HepG2 (cell line): Measurements from ENCODE around the gene CRIP1. TPM values are rescaled to one million over a fixed set of nuclear protein-coding genes. Genes with fewer than 3 reads are reported as not detected.

ENCODE experiments used
- CCAR2 ChIP-seq: fragments of 200-400 bp; formaldehyde crosslinking; optimal IDR thresholded peaks from 2 replicates; pipeline ENCODE3; 2018; ENCODE audit warnings: low read depth, mild to moderate bottlenecking, low read length, moderate library complexity
- CREB3 ChIP-seq: sonication (generic); formaldehyde crosslinking; IDR thresholded peaks from 2 replicates; pipeline ENCODE4 v1.5.0; 2020; ENCODE audit warnings: missing genetic modification reagents
- CREBL2 ChIP-seq: sonication (generic); formaldehyde crosslinking; IDR thresholded peaks from 2 replicates; pipeline ENCODE4 v1.8.1; 2023; ENCODE audit warnings: missing genetic modification reagents, mild to moderate bottlenecking, borderline replicate concordance
- FOXJ3 ChIP-seq: sonication (generic); formaldehyde crosslinking; IDR thresholded peaks from 2 replicates; pipeline ENCODE4 v1.4.0; 2020; ENCODE audit warnings: missing genetic modification reagents, mild to moderate bottlenecking, borderline replicate concordance
- HOXD1 ChIP-seq: sonication (generic); formaldehyde crosslinking; IDR thresholded peaks from 2 replicates; pipeline ENCODE4 v1.5.0; 2020; ENCODE audit warnings: missing genetic modification reagents
- MBD4 ChIP-seq: IDR thresholded peaks from 2 replicates; pipeline ENCODE4 v1.6.1; 2012; ENCODE audit warnings: low read length, inconsistent platforms, borderline replicate concordance
- NBN ChIP-seq: fragments of 450-650 bp; conservative IDR thresholded peaks from 2 replicates; pipeline ENCODE4 v1.6.1; 2017
- NR2F1 ChIP-seq, 2 experiments: fragments of 450-650 bp in 1 of 2; formaldehyde crosslinking in 1 of 2; IDR thresholded peaks; 2 replicates each; pipeline versions ENCODE4 v1.5.0 to v1.6.1; 2016 to 2020; ENCODE audit warnings: mild to moderate bottlenecking in 1 of 2, missing compliant biosample characterization in 1 of 2, missing genetic modification reagents in 1 of 2, moderate library complexity in 1 of 2
- PITX1 ChIP-seq: sonication (generic); formaldehyde crosslinking; IDR thresholded peaks from 2 replicates; pipeline ENCODE4 v1.5.1; 2020; ENCODE audit warnings: mild to moderate bottlenecking, missing genetic modification reagents
- PRMT3 ChIP-seq: sonication (generic); formaldehyde crosslinking; IDR thresholded peaks from 2 replicates; pipeline ENCODE4 v1.8.1; 2022; ENCODE audit warnings: low read depth, mild to moderate bottlenecking, moderate library complexity, missing genetic modification reagents, borderline replicate concordance
- PRPF4 ChIP-seq: fragments of 200-400 bp; formaldehyde crosslinking; IDR thresholded peaks from 2 replicates; pipeline ENCODE4 v1.6.1; 2016; ENCODE audit warnings: low read length, low read depth; ENCODE audit not compliant: poor library complexity, severe bottlenecking
- SATB2 ChIP-seq: sonication (generic); formaldehyde crosslinking; IDR thresholded peaks from 2 replicates; pipeline ENCODE4 v1.5.0; 2020; ENCODE audit warnings: missing genetic modification reagents
- TAF1 ChIP-seq: sonication (generic); formaldehyde crosslinking; IDR thresholded peaks from 2 replicates; pipeline ENCODE4 v1.4.0; 2020; ENCODE audit warnings: missing genetic modification reagents
- THRA ChIP-seq: sonication (generic); formaldehyde crosslinking; IDR thresholded peaks from 2 replicates; pipeline ENCODE4 v1.4.0; 2020; ENCODE audit warnings: missing genetic modification reagents, borderline replicate concordance
- XRCC5 ChIP-seq: fragments of 200-400 bp; formaldehyde crosslinking; optimal IDR thresholded peaks from 2 replicates; pipeline ENCODE3; 2017; ENCODE audit warnings: mild to moderate bottlenecking, low read length
- ZNF337 ChIP-seq: sonication (generic); formaldehyde crosslinking; IDR thresholded peaks from 2 replicates; pipeline ENCODE4 v1.5.1; 2020; ENCODE audit warnings: missing genetic modification reagents, low read depth, mild to moderate bottlenecking, borderline replicate concordance
- ZNF432 ChIP-seq: sonication (generic); formaldehyde crosslinking; IDR thresholded peaks from 2 replicates; pipeline ENCODE4 v1.5.0; 2020; ENCODE audit warnings: missing genetic modification reagents, mild to moderate bottlenecking, borderline replicate concordance
- ZNF564 ChIP-seq: sonication (generic); formaldehyde crosslinking; IDR thresholded peaks from 2 replicates; pipeline ENCODE4 v1.8.1; 2023; ENCODE audit warnings: mild to moderate bottlenecking, missing genetic modification reagents
- ZNF629 ChIP-seq: sonication (generic); formaldehyde crosslinking; conservative IDR thresholded peaks from 2 replicates; pipeline ENCODE4 v1.5.0; 2020; ENCODE audit warnings: missing genetic modification reagents
- ZNF777 ChIP-seq: sonication (generic); formaldehyde crosslinking; IDR thresholded peaks from 2 replicates; pipeline ENCODE4 v1.4.0; 2020; ENCODE audit warnings: missing genetic modification reagents
- polyA plus RNA-seq, 8 experiments: library from polyadenylated mRNA; depleted of rRNA in 3 of 8; stranded (reverse) in 7 of 8; unstranded in 1 of 8; fragments of >200 nt; fragmentation: Illumina TruSeq in 4 of 8; extraction: Trizol in 4 of 8; gene quantifications; 2 replicates each; pipeline versions ENCODE4 v1.2.1 to v1.2.3, GENCODE V29; 2011 to 2016; ENCODE audit warnings: low read depth in 4 of 8, missing spikeins in 1 of 8, mixed read lengths in 1 of 8; ENCODE audit not compliant: insufficient read depth in 1 of 8
- total RNA-seq, 5 experiments: library from RNA; depleted of rRNA; stranded (reverse); fragments of >200 nt; fragmentation: Illumina TruSeq; extraction: Trizol; gene quantifications; 2 replicates each; pipeline ENCODE4 v1.2.3, GENCODE V29; 2016; ENCODE audit warnings: low read depth in 1 of 5
- TF ChIP-seq, protein P1 (sequence below): IDR thresholded peaks from 2 replicates; pipeline ENCODE4 v1.6.1; 2016; ENCODE audit warnings: mild to moderate bottlenecking
- TF ChIP-seq, protein P2 (sequence below): sonication (generic); formaldehyde crosslinking; IDR thresholded peaks from 2 replicates; pipeline ENCODE4 v1.9.0; 2021; ENCODE audit warnings: missing genetic modification reagents, mild to moderate bottlenecking, borderline replicate concordance
- TF ChIP-seq, protein P3 (sequence below): sonication (generic); formaldehyde crosslinking; IDR thresholded peaks from 2 replicates; pipeline ENCODE4 v1.9.0; 2021; ENCODE audit warnings: missing genetic modification reagents, borderline replicate concordance

The CRIP1 gene
- total and polyA plus RNA-seq, 2 of the 13 experiments (the other 11 are each of a cell fraction or from before 2014, with no cell fraction given), result 53.9 to 59.5 TPM

DNA sequence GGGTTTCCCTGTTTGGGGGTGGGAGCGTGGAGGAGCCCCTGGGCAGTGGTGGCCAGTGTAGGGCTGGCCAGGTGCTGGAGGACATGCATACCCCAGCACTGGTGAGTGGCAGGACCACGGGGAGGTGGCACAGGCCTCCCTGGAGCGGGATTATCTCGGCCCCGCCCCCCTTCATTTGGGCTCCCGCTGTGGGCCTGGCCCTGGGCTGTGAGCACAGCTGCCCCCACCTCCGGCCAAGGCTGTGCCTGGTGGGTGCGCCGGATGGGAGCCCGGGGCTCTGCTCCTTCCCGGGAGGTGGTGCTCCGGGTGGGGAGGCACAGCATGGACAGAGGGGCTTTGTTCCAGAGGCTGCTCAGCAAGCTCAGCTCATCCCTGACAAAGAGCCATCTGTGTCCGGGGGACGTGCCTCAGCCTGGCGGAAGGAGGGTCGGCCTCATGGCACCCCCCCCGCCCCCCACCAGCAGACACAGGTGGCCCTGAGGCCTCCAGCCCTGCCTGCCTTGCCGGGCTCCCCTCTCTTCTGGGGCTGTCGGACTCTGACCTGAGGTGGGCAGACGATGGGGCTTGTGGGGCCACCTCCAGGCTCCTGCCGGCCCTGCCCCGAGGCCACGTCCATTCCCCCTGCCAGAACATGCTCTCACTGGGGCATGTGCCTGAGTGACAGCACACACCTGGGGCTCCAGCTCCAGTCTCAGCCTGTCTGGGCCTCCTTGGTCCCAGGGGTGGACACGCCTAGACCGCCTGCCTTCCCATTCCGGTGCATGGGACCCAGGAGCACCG lies 12.8 kb downstream of the CRIP1 start (continued):
- TF ChIP-seq CREB3 (CRISPR knock-in tag) (0 out of 2 replicates have a peak, but pooled peaks have one; percentile 59), SATB2 (CRISPR knock-in tag) (no peak), ZNF777 (peak; percentile 67; the same call in 1 of the 2 replicates), FOXJ3 (CRISPR knock-in tag) (no peak), THRA (peak; percentile 39; the same call in 1 of the 2 replicates), NR2F1 (CRISPR knock-in tag; IDR thresholded peaks at IDR 0.05) (no peak), MBD4 (no peak), ZNF432 (no peak), NBN (no peak), XRCC5 (peak; percentile 57), PRPF4 (no peak), ZNF337 (CRISPR knock-in tag) (no peak), CREBL2 (CRISPR knock-in tag) (no peak), HOXD1 (CRISPR knock-in tag) (peak; percentile 77; the same call in 1 of the 2 replicates), ZNF629 (no peak), TAF1 (CRISPR knock-in tag) (peak; percentile 61; the same call in 1 of the 2 replicates), PITX1 (peak; percentile 92; the same call in 1 of the 2 replicates), PRMT3 (CRISPR knock-in tag) (no peak), CCAR2 (no peak), ZNF564 (CRISPR knock-in tag) (peak; percentile 43; the same call in 1 of the 2 replicates)
- TF ChIP-seq, protein P1, sequence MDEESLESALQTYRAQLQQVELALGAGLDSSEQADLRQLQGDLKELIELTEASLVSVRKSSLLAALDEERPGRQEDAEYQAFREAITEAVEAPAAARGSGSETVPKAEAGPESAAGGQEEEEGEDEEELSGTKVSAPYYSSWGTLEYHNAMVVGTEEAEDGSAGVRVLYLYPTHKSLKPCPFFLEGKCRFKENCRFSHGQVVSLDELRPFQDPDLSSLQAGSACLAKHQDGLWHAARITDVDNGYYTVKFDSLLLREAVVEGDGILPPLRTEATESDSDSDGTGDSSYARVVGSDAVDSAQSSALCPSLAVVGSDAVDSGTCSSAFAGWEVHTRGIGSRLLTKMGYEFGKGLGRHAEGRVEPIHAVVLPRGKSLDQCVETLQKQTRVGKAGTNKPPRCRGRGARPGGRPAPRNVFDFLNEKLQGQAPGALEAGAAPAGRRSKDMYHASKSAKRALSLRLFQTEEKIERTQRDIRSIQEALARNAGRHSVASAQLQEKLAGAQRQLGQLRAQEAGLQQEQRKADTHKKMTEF (CRISPR knock-in tag), result peak; percentile 89
- TF ChIP-seq, protein P2, sequence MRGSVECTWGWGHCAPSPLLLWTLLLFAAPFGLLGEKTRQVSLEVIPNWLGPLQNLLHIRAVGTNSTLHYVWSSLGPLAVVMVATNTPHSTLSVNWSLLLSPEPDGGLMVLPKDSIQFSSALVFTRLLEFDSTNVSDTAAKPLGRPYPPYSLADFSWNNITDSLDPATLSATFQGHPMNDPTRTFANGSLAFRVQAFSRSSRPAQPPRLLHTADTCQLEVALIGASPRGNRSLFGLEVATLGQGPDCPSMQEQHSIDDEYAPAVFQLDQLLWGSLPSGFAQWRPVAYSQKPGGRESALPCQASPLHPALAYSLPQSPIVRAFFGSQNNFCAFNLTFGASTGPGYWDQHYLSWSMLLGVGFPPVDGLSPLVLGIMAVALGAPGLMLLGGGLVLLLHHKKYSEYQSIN (CRISPR knock-in tag), result no peak
- TF ChIP-seq, protein P3, sequence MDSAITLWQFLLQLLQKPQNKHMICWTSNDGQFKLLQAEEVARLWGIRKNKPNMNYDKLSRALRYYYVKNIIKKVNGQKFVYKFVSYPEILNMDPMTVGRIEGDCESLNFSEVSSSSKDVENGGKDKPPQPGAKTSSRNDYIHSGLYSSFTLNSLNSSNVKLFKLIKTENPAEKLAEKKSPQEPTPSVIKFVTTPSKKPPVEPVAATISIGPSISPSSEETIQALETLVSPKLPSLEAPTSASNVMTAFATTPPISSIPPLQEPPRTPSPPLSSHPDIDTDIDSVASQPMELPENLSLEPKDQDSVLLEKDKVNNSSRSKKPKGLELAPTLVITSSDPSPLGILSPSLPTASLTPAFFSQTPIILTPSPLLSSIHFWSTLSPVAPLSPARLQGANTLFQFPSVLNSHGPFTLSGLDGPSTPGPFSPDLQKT (CRISPR knock-in tag), result no peak
